Measurements from ENCODE around the gene SWI5.

Gene SWI5

DNA sequence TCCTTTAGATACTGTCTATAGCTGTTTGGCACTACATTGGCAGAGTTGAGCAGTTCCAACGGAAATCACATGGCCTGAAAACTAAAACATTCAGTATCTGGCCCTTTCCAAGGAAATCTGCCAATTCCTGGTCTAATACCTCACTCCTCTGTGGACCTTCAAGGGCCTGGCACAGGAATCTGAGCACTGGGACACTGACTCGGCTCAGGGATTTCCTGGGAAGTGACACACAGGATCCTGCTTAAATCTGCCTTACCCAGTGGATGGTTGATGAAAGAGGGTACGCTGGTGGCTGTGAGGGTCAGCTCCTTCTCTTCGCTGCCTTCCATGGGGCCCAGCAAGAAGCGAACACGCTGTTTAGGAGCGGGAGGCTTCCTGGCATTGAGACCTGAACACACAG lies 45.3 kb downstream of the SWI5 start:
- no peak for DNase-seq (ENCODE audit: low read depth, low spot score)

DNA sequence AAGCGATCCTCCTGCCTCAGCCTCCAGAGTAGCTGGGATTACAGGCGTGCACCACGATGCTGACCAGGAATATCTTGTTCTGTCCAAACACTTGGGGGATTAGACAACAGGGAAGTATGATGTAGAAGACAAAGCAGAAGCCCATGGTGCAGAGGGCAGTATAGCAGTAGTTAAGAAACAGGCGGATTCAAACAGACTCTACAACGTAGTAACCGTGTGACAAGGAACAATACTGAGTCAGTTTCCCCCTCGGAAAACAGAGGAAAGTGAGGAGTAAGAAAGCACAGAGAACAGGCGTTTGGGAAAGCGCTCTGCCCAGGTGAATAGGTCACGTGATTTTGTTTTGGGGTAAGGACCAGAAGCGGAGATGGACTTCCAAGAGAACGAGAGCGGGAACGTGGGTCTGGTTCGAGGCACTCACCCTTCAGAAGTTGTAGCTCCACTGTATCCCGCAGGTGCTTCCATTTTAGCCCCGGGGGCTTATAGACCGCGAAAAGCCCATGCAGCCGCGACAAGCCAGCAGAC lies 45.9 kb downstream of the SWI5 start:
- no peak for DNase-seq (ENCODE audit: low read depth, low spot score)

DNA sequence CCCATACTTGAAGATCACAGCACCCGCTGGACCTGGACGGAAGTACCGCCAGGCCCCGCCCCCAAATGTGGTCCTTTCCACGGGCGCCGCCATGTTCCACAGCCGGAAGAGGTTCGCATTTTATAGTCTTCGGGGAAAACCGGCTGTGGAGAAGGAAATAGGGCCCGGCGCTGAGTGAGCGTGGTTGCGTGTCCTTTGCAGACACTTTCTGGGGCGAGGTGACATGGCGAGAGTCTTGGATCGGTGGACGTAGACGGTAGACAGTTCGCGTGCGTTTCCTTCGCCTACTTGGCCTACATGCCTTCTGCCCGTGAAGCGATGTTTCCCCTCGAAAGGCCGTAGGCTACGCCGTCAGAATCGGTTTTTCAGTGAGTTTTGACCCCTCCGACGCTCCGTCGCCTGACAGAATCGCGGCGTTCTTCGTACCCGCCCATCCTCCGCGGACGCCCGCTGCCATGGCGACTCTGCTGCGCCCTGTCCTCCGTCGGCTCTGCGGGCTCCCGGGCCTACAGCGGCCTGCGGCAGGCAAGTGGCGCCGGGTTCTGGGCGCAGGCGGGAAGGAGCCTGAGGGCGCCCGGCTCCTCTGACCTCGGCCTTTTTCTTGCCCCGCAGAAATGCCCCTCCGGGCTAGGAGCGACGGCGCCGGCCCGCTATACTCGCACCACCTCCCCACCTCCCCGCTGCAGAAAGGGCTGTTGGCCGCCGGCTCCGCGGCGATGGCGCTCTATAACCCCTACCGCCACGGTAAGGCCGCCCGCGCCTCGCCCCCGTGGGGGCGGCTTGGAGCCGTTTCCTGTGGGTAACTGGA lies 46.5 kb downstream of the SWI5 start, which contains the start of the genes COQ4 and TRUB2:
Gene COQ4 (plus strand): TSS at position 436 of the 808 bp plus-strand sequence. CDS start 20 bp downstream, at position 456.
Gene TRUB2 (minus strand): TSS at position 44 of the 808 bp plus-strand sequence. CDS start 39 bp downstream, at position 5.
- DNase-seq (ENCODE audit: low read depth, low spot score): peak; percentile 96

DNA sequence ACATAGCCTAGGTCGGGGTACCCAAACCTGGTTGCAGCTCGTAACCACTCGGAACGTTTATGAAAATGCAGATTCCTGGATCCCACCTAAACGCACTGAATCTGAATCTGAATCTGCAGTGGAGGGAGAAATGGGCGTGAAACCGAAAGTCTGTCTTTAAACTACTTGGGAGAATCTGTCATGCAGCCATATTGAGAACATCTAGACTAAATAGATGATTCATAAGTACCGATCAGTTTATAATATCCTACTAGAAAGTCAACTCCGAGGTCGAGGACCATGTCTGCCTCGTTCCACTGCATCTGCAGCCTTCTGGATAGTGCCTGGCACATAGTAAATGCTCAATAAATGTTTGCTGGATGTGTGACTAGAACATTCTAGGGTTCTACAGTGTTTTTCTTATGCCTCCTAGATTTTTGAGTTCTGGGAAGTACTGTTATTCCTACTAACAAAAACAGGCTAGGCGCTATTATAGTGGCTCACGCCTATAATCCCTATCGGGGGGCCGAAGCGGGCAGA lies 47.2 kb downstream of the SWI5 start:
- DNase-seq (ENCODE audit: low read depth, low spot score): no peak

DNA sequence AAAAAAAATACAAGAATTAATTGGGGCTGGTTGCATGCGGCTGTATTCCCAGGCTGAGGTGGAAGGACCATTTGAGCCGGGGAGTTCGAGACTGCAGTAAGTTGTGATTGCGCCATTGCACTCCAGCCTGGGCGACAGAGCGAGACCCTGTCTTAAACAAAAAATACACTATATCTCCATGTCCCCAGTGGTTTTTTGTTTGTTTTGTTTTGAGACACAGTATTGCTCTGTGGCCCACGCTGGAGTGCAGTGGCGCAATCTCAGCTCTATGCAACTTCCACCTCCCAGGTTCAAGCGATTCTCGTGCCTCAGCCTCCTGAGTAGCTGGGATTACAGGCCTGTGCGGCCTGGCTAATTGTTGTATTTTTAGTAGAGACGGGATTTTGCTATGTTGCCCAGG lies 47.7 kb downstream of the SWI5 start:
- no peak for DNase-seq (ENCODE audit: low read depth, low spot score)

DNA sequence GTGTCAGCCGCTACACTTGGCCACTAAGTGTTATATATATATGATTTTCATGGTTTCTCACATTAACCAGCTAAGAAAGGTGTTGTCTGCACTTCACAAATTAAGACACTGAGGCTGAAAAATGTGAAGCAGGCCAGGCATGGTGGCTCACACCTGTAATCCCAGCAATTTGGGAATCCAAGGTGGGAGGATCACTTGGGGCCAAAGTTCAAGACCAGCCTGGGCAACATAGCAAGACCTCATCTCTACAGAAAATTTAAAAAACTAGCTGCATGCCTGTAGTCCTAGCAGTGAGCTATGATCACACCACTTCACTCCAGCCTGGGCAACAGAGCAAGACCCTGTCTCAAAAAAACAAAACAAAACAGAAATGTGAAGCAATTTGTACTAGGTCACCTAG lies 48.3 kb downstream of the SWI5 start:
- DNase-seq (ENCODE audit: low read depth, low spot score): no peak

DNA sequence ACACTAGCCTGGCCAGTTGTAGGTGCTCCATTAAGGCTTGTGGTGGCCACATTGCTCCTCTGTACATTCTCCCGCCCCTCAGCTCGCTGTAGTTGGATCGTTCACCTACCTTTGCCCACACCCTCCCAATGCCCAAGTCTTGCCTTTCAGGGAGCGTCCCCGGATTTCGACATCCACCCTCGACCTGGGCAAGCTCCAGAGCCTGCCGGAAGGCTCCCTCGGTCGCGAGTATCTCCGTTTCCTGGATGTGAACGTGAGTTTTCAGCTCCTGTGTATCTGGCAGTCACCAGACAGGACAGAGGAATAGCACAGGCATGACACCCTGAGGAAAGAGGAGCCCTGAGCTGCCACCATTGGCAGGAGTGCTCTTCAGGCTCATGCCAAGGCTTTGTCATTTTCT lies 49.6 kb downstream of the SWI5 start:
- no peak for DNase-seq (ENCODE audit: low read depth, low spot score)

DNA sequence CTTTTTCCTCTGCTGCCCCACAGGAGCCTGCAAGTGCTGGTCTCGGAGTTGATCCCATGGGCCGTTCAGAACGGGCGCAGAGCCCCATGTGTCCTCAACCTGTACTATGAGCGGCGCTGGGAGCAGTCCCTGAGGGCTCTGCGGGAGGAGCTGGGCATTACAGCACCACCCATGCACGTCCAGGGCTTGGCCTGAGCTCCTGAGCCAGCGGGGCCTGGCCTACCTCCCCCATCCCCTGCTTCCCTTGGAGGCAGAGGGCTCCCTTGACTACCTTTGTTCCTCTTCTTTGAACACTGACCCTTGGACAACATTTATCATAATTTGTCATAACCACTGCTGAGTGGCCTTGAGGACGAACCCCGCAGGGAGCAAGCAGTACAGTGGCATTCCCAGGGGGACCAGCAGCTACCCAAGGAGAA lies 57.4 kb downstream of the SWI5 start:
- no peak for DNase-seq (ENCODE audit: low read depth, low spot score)

DNA sequence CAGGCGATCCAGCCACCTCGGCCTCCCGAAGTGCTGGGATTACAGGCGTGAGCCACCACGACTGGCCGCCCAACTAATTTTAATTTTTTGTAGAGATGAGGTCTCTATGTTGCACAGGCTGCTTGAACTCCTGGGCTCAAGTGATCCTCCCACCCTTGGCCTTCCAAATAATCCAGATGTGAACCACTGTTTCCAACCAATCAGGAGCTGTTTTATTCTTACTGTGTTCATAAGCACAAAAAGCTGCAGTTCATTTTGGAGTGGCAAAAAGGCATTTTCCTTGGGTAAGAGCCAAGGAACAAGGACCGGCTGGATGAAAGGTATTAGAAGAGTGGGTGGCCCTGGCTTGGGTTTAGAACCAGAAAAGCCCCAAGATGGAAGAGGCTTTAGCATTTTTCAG lies 59.1 kb downstream of the SWI5 start:
- DNase-seq (ENCODE audit: low read depth, low spot score): no peak

DNA sequence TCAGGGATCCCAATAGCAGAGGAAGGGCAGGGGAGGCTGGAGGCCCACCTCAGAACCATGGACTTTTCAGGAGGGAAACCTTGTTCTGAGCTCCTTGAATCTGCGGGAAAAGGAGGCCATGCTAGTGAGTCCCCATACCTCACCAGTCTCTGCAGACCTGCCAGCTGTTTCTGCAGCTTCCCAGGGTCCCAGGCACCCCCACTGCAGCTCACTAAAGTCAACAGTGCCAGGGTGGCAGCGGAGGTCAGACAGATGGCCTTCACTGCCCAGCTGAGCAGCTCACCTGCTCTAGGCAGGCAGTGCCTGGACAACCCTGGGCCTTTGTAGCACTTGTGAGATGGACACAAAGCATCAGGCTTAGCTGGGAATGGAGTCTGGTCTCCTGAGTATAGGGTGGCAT lies 59.8 kb downstream of the SWI5 start:
- no peak for DNase-seq (ENCODE audit: low read depth, low spot score)

DNA sequence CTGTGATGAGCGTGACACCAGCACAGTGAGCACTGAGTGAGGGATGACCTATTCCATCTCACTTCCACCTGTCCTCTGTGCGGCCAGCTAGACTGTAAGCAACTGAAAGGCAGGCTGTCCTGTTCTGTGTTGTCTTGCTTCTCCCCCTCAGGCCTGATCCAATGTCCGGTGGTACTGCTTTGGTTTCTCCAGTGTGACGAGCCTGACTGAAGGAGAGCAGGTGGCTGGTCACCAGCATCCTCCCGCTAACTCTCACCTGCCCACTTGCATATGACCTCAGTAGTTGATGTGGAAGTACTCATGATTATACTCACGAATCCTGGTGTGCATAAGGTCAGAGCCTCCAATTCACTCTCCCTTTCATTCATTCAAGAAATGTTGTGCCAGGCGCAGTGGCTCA lies 61.9 kb downstream of the SWI5 start:
- no peak for DNase-seq (ENCODE audit: low read depth, low spot score)
